Immature natural killer cell (primary cell): Measurements from ENCODE around the gene ZFPM1. TPM values are rescaled to one million over a fixed set of nuclear protein-coding genes. Genes with fewer than 3 reads are reported as not detected.

ENCODE experiments used
- DNase-seq, 3 donors: peaks; one replicate each; pipeline ENCODE4 v3.0.0; 2022; ENCODE audit warnings: mixed read lengths in 1 of 3
- H3K27ac Mint-ChIP-seq, 6 donors: one replicate each; pipeline ENCODE4 v1.8.0; 2020; ENCODE audit warnings: mixed read lengths in 6 of 6, mild to moderate bottlenecking in 5 of 6, inconsistent platforms in 4 of 6, moderate library complexity in 3 of 6
- H3K27me3 Mint-ChIP-seq, 3 donors: one replicate each; pipeline ENCODE4 v1.8.0; 2020 to 2021; ENCODE audit warnings: low read depth in 3 of 3, mild to moderate bottlenecking in 3 of 3, mixed read lengths in 3 of 3, moderate library complexity in 3 of 3, inconsistent platforms in 1 of 3
- H3K36me3 Mint-ChIP-seq, 3 donors: one replicate each; pipeline ENCODE4 v1.8.0; 2020; ENCODE audit warnings: mixed read lengths in 3 of 3, inconsistent platforms in 2 of 3, mild to moderate bottlenecking in 2 of 3
- H3K4me1 Mint-ChIP-seq, 2 donors: one replicate each; pipeline ENCODE4 v1.8.0; 2020; ENCODE audit warnings: inconsistent platforms in 2 of 2, mild to moderate bottlenecking in 2 of 2, mixed read lengths in 2 of 2, moderate library complexity in 1 of 2
- H3K4me3 Mint-ChIP-seq, 5 donors: one replicate each; pipeline ENCODE4 v1.8.0; 2020; ENCODE audit warnings: mild to moderate bottlenecking in 5 of 5, mixed read lengths in 5 of 5, inconsistent platforms in 3 of 5, moderate library complexity in 3 of 5
- H3K9me3 Mint-ChIP-seq, 6 donors: one replicate each; pipeline ENCODE4 v1.8.0; 2020; ENCODE audit warnings: mild to moderate bottlenecking in 6 of 6, mixed read lengths in 6 of 6, inconsistent platforms in 4 of 6, moderate library complexity in 3 of 6
- polyA plus RNA-seq, 3 donors: library from polyadenylated mRNA; unstranded; fragments of 300-500 nt; fragmentation: Illumina TruSeq; gene quantifications; one replicate each; pipeline ENCODE4 v1.2.3, GENCODE V29; 2021

ZFPM1 gene
- polyA plus RNA-seq, 3 donors from 2014 or later, result 0.14 to 0.75 TPM; not detected in 1

GRCh38 chr16:88413231-88413630 lies 39.8 kb upstream of the ZFPM1 start:
- no peak overlapping the region for H3K4me3 Mint-ChIP-seq
- no peak overlapping the region for H3K27ac Mint-ChIP-seq
- DNase-seq, result no peak
- peaks cover 1 to 3% (median 2%) of the 10 kb centered on the region in 3 donors for H3K27me3 Mint-ChIP-seq
- peaks cover under 1% of the 10 kb centered on the region in 2 donors for H3K4me1 Mint-ChIP-seq
- no peaks in the 10 kb centered on the region for H3K36me3 Mint-ChIP-seq
- no peaks in the 10 kb centered on the region for H3K9me3 Mint-ChIP-seq

GRCh38 chr16:88413631-88414030 lies 39.4 kb upstream of the ZFPM1 start:
- Mint-ChIP-seq H3K27me3 (peaks cover 1 to 3% (median 2%) of the 10 kb centered on the region in 3 donors), H3K4me1 (no peaks in the 10 kb centered on the region), H3K4me3 (no peak overlapping the region), H3K27ac (no peak overlapping the region), H3K36me3 (no peaks in the 10 kb centered on the region), H3K9me3 (no peaks in the 10 kb centered on the region)
- no peak for DNase-seq

GRCh38 chr16:88414521-88415380 lies 38.3 kb upstream of the ZFPM1 start:
- Mint-ChIP-seq H3K4me3 (no peak overlapping the region), H3K27ac (no peak overlapping the region), H3K27me3 (peaks cover 0 to 3% (median 1%) of the 10 kb centered on the region in 3 donors), H3K4me1 (no peaks in the 10 kb centered on the region), H3K36me3 (no peaks in the 10 kb centered on the region), H3K9me3 (no peaks in the 10 kb centered on the region)
- DNase-seq, result no peak

GRCh38 chr16:88415381-88415705 lies 37.7 kb upstream of the ZFPM1 start:
- no peaks in the 10 kb centered on the region for H3K4me1 Mint-ChIP-seq
- H3K27ac Mint-ChIP-seq, result no peak overlapping the region
- H3K27me3 Mint-ChIP-seq, result peaks cover 0 to 3% (median 1%) of the 10 kb centered on the region in 3 donors
- no peak for DNase-seq
- H3K9me3 Mint-ChIP-seq, result no peaks in the 10 kb centered on the region
- H3K36me3 Mint-ChIP-seq, result no peaks in the 10 kb centered on the region
- no peak overlapping the region for H3K4me3 Mint-ChIP-seq

GRCh38 chr16:88415713-88416323 lies 37.3 kb upstream of the ZFPM1 start:
- Mint-ChIP-seq H3K4me1 (no peaks in the 10 kb centered on the region), H3K9me3 (no peaks in the 10 kb centered on the region), H3K27ac (no peak overlapping the region), H3K36me3 (no peaks in the 10 kb centered on the region), H3K4me3 (no peak overlapping the region), H3K27me3 (peaks cover 0 to 3% (median 1%) of the 10 kb centered on the region in 3 donors)
- DNase-seq, result no peak

DNA sequence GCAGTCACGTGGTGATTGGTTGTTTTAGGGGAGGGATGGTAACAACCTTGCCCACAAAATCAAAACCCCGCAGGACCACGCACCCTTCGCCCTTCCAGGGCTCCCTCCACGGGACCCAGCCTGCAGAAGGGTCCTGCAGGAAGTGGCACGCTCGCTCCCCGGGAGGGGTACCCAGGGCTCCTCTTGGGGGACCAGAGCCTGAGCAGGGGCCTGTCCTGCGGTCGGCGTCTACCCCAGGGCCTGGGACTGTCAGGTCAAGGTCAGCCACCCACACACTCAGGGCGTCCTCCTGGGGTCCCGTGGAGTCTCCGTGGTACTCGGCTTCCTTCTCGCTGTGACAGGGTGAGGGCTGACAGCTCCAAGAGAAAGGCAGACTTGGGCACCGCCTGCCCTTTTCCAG lies 36.4 kb upstream of the ZFPM1 start:
- Mint-ChIP-seq H3K4me1 (no peaks in the 10 kb centered on the region), H3K36me3 (no peaks in the 10 kb centered on the region), H3K4me3 (no peak overlapping the region), H3K27ac (no peak overlapping the region), H3K27me3 (peaks cover 0 to 2% (median 1%) of the 10 kb centered on the region in 3 donors), H3K9me3 (no peaks in the 10 kb centered on the region)
- DNase-seq, result no peak

- no peaks in the 10 kb centered on the region for H3K36me3 Mint-ChIP-seq
- peaks cover 0 to 4% (median 2%) of the 10 kb centered on the region in 3 donors for H3K27me3 Mint-ChIP-seq
- no peak for DNase-seq
- H3K9me3 Mint-ChIP-seq, result no peaks in the 10 kb centered on the region
- no peaks in the 10 kb centered on the region for H3K4me1 Mint-ChIP-seq
- H3K4me3 Mint-ChIP-seq, result no peak overlapping the region
- no peak overlapping the region for H3K27ac Mint-ChIP-seq
Measured at GRCh38 chr16:88417684-88418476, 35.2 kb upstream of the ZFPM1 start.

DNA sequence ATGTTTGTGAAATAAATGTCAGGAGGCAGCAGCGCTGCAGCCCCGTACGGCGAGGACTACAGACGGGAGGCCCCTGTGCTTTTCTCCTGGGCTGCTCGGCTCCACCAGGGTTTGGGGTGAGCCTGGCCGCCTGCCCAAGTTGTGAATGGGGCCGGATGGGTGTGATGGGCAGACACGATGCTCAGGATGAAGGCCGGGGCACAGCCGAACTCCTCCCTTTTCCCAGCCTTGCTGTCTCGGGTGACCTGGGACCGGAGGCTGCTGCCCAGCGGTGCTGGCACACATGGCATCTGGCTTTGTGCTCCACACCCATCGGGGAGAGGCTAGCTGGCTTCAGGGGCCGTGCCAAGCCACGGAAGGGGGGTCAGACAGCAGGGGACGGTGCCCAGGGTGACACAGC lies 34.2 kb upstream of the ZFPM1 start:
- no peak overlapping the region for H3K27ac Mint-ChIP-seq
- H3K27me3 Mint-ChIP-seq, result peaks cover 2 to 4% (median 2%) of the 10 kb centered on the region in 3 donors
- no peaks in the 10 kb centered on the region for H3K9me3 Mint-ChIP-seq
- H3K4me3 Mint-ChIP-seq, result no peak overlapping the region
- no peak for DNase-seq
- no peaks in the 10 kb centered on the region for H3K36me3 Mint-ChIP-seq
- no peaks in the 10 kb centered on the region for H3K4me1 Mint-ChIP-seq

- peaks cover 2 to 4% (median 2%) of the 10 kb centered on the region in 3 donors for H3K27me3 Mint-ChIP-seq
- peaks cover 0 to 9% of the 10 kb centered on the region in 2 donors for H3K4me1 Mint-ChIP-seq
- DNase-seq, result no peak
- no peaks in the 10 kb centered on the region for H3K36me3 Mint-ChIP-seq
- no peak overlapping the region for H3K27ac Mint-ChIP-seq
- H3K4me3 Mint-ChIP-seq, result no peak overlapping the region
- no peaks in the 10 kb centered on the region for H3K9me3 Mint-ChIP-seq
Measured at GRCh38 chr16:88419790-88420189, 33.3 kb upstream of the ZFPM1 start.

DNA sequence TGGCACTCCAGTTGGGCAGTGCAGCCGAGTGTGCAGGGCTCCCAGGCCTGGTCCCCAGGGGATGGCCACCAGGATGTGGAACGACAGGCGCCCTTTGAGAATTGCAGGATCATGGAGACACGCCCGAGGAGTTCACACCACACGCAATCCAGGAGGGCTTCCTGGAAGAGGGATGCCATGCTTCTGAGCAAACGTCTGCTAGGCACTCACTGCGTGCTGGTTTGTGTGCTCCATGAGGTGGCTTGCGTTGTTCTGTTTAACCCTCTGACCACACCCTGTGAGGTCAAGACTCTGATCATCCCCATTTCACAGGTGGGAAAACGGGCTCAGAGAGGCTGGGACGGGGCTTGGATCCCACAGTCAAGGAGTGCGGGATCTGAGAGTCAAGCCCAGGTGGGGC lies 32.6 kb upstream of the ZFPM1 start:
- Mint-ChIP-seq H3K27ac (no peak overlapping the region), H3K27me3 (peaks cover 2 to 4% (median 2%) of the 10 kb centered on the region in 3 donors), H3K4me3 (no peak overlapping the region), H3K9me3 (no peaks in the 10 kb centered on the region), H3K4me1 (peaks cover 0 to 9% of the 10 kb centered on the region in 2 donors), H3K36me3 (no peaks in the 10 kb centered on the region)
- no peak for DNase-seq

- DNase-seq, result no peak
Measured at GRCh38 chr16:88421301-88421700, 31.8 kb upstream of the ZFPM1 start.

GRCh38 chr16:88421871-88422433 lies 31.1 kb upstream of the ZFPM1 start:
- Mint-ChIP-seq H3K27me3 (peaks cover 2 to 3% (median 2%) of the 10 kb centered on the region in 3 donors), H3K4me1 (peaks cover 0 to 9% of the 10 kb centered on the region in 2 donors), H3K4me3 (no peak overlapping the region), H3K36me3 (no peaks in the 10 kb centered on the region), H3K9me3 (no peaks in the 10 kb centered on the region), H3K27ac (no peak overlapping the region)
- no peak for DNase-seq

More at GRCh38 chr16:88421301-88421700, 31.8 kb upstream of the ZFPM1 start:
- peaks cover 0 to 9% of the 10 kb centered on the region in 2 donors for H3K4me1 Mint-ChIP-seq
- no peaks in the 10 kb centered on the region for H3K36me3 Mint-ChIP-seq
- H3K27me3 Mint-ChIP-seq, result peaks cover 2 to 3% (median 2%) of the 10 kb centered on the region in 3 donors
- no peaks in the 10 kb centered on the region for H3K9me3 Mint-ChIP-seq
- H3K4me3 Mint-ChIP-seq, result no peak overlapping the region
- no peak overlapping the region for H3K27ac Mint-ChIP-seq

- Mint-ChIP-seq H3K4me1 (peaks cover 0 to 9% of the 10 kb centered on the region in 2 donors), H3K27ac (no peak overlapping the region), H3K36me3 (no peaks in the 10 kb centered on the region), H3K4me3 (no peak overlapping the region), H3K9me3 (no peaks in the 10 kb centered on the region), H3K27me3 (peaks cover 1 to 3% (median 2%) of the 10 kb centered on the region in 3 donors)
- no peak for DNase-seq
Measured at GRCh38 chr16:88422733-88423447, 30.2 kb upstream of the ZFPM1 start.
